OCI-LY7 (cell line): ENCODE measurements around the gene SCT. TPM values are rescaled to one million over a fixed set of nuclear protein-coding genes. Genes with fewer than 3 reads are reported as not detected.

ENCODE experiments used
- Bru-seq: library from RNA; stranded (reverse); fragments of 400-500 nt; gene quantifications from one replicate; lab custom pipeline; 2021; lab: Mats Ljungman, UMichigan
- BruChase-seq, 2 experiments: library from RNA; stranded (reverse); fragments of 400-500 nt; gene quantifications; one replicate each; lab custom pipeline; 2021; lab: Mats Ljungman, UMichigan
- BruUV-seq: library from RNA; stranded (reverse); fragments of 400-500 nt; replicated peaks from 2 replicates; lab custom pipeline; 2021; lab: Mats Ljungman, UMichigan
- CTCF ChIA-PET: fragments of 300-600 bp; sonication (Branson Sonifier 250); formaldehyde crosslinking; loops from one replicate; lab custom pipeline; 2022; ENCODE audit warnings: antibody characterized with exemption; ENCODE audit not compliant: unreplicated experiment; lab: Charles Lee
- POLR2A ChIA-PET: fragments of 300-600 bp; sonication (Branson Sonifier 250); formaldehyde crosslinking; loops from one replicate; lab custom pipeline; 2022; ENCODE audit warnings: antibody characterized with exemption; lab: Charles Lee
- DNase-seq: peaks from one replicate; pipeline ENCODE4 v3.0.0-alpha.2; 2015; ENCODE audit warnings: low spot score
- H2AFZ ChIP-seq: fragments of 200-600 bp; sonication (generic), shearing (Covaris generic); 2 replicates; pipeline ENCODE4 v1.6.1; 2014; ENCODE audit warnings: mild to moderate bottlenecking, antibody characterized with exemption, low read length, moderate library complexity
- H3K27ac ChIP-seq: fragments of 200-600 bp; sonication (generic); 2 replicates; pipeline ENCODE4 v1.5.1; 2014; ENCODE audit warnings: mixed run types, low read depth, mild to moderate bottlenecking, moderate library complexity, low read length, inconsistent platforms; ENCODE audit not compliant: poor library complexity, severe bottlenecking
- H3K36me3 ChIP-seq: fragments of 200-600 bp; sonication (generic); 2 replicates; pipeline ENCODE4 v1.6.1; 2014; ENCODE audit warnings: mild to moderate bottlenecking, antibody characterized with exemption, low read length, moderate library complexity, mixed read lengths; ENCODE audit not compliant: insufficient read depth
- H3K4me1 ChIP-seq: fragments of 200-600 bp; sonication (generic); 2 replicates; pipeline ENCODE4 v1.5.1; 2014; ENCODE audit warnings: mild to moderate bottlenecking, low read length; ENCODE audit not compliant: insufficient read depth, poor library complexity, severe bottlenecking
- H3K4me2 ChIP-seq: fragments of 200-600 bp; sonication (generic); 2 replicates; pipeline ENCODE4 v1.6.1; 2014; ENCODE audit warnings: mild to moderate bottlenecking, low read length
- H3K4me3 ChIP-seq: fragments of 200-600 bp; sonication (generic); 2 replicates; pipeline ENCODE4 v1.5.1; 2014; ENCODE audit warnings: mild to moderate bottlenecking, low read depth, low read length; ENCODE audit not compliant: poor library complexity, severe bottlenecking
- H3K79me2 ChIP-seq: fragments of 200-600 bp; sonication (generic); 2 replicates; pipeline ENCODE4 v1.6.1; 2016; ENCODE audit warnings: low read depth, mild to moderate bottlenecking, low read length, moderate library complexity, mixed read lengths; ENCODE audit not compliant: insufficient read depth
- H3K9me2 ChIP-seq: fragments of 200-600 bp; sonication (generic); 2 replicates; pipeline ENCODE4 v1.6.1; 2016; ENCODE audit warnings: mild to moderate bottlenecking, low read length, mixed read lengths; ENCODE audit not compliant: insufficient read depth
- H3K9me3 ChIP-seq: fragments of 200-600 bp; sonication (generic); 2 replicates; pipeline ENCODE4 v1.6.1; 2014; ENCODE audit warnings: mild to moderate bottlenecking, mixed run types, low read length, mixed read lengths
- H4K20me1 ChIP-seq: fragments of 200-600 bp; sonication (generic); 2 replicates; pipeline ENCODE4 v1.6.1; 2014; ENCODE audit warnings: mild to moderate bottlenecking, antibody characterized with exemption, low read length, moderate library complexity, mixed read lengths; ENCODE audit not compliant: insufficient read depth
- EZH2phosphoT487 ChIP-seq: fragments of 200-600 bp; sonication (generic); IDR thresholded peaks from 2 replicates; pipeline ENCODE4 v1.6.1; 2018; ENCODE audit warnings: low read depth, borderline replicate concordance, mild to moderate bottlenecking, mixed run types, antibody characterized with exemption, low read length, moderate library complexity, mixed read lengths
- intact Hi-C: fragments of 100-400 bp; cut with micrococcal nuclease; formaldehyde crosslinking; loops from one replicate; pipeline ENCODE4 v1.10.0; 2022; ENCODE audit not compliant: unreplicated experiment
- long read RNA-seq: library from polyadenylated mRNA; stranded (forward); transcript quantifications from one replicate; pipeline ENCODE4 v2.0.0, GENCODE V29; 2022
- total RNA-seq, 2 experiments: library from RNA; depleted of rRNA in 1 of 2; stranded (reverse); fragments of >200 nt in 1 of 2; shearing (Covaris generic) in 1 of 2; gene quantifications; 2 replicates each; pipeline ENCODE4 v1.2.3, GENCODE V29; 2014 to 2022
- TF ChIP-seq, protein P1 (sequence below): fragments of 200-600 bp; sonication (generic); conservative IDR thresholded peaks from 2 replicates; pipeline ENCODE4 v1.5.1; 2014; ENCODE audit warnings: mild to moderate bottlenecking, antibody characterized with exemption, low read length, moderate library complexity, mixed read lengths

Gene SCT
- total RNA-seq (2014; rRNA removed; shearing (Covaris generic)) (not detected in 2 replicates), total RNA-seq (2022) (not detected in 2 replicates), Bru-seq, nascent RNA (not detected), BruChase-seq, experiment 1, labeled RNA remaining after a 6-hour chase (not detected), BruChase-seq, experiment 2, labeled RNA remaining after a 2-hour chase (not detected)
- long read RNA-seq, result 0 reads

DNA sequence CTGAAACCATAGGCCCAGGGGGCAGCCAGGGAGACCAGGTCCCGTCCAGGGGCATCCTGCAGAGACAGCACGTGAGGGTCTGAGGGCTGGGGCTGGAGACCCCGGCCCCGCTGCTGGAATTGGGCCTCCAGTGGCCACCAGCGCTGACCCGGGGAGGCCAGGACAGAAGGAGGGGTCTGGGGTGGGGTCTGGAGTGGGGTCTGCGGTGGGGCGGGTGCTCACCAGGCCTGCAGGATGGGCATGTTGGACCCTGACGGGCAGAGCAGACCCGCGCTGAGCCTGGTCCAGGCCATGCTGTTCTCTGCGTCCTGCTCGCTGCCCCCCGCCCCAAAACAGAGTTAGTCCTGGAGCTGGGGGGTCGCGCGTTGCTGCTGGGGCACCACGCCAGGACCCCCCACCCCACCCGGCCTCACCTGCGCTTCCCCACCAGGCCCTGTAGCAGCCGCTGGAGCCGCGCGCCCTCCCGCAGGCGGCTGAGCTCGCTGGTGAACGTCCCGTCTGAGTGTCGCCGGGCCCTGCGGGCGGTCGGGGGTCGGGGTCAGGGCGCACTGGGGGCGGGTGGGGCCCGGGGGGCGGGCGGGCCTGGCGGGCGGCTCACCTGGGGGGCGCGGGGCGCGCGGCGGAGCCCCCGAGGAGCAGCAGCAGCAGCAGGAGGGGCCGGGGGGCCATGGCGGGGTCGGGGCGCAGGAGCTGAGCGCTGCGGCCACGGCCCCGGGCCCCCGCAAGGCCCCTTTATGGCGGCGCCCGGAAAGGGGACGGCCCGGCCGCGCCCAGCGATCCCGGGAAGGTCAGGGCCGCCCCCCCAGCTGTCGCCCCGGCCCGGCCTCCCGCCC is at the start of gene SCT:
TSS of gene SCT (minus strand) at position 707 of the 833 bp plus-strand sequence. CDS start at position 669, 38 bp downstream.
- ChIA-PET CTCF (no interaction called here), POLR2A (no interaction called here)
- intact Hi-C loops, result no loop called here
- Histone ChIP-seq H3K4me2 (no peak within 1 kb of the TSS), H3K79me2 (no peaks in the 10 kb centered on the region), H3K36me3 (no peaks in the 10 kb centered on the region), H2AFZ (no peak within 1 kb of the TSS), H3K9me2 (no peaks in the 10 kb centered on the region), H4K20me1 (no peaks in the 10 kb centered on the region), H3K4me1 (no peaks in the 10 kb centered on the region), H3K4me3 (no peak within 1 kb of the TSS), H3K27ac (no peak within 1 kb of the TSS), H3K9me3 (no peaks in the 10 kb centered on the region)
- DNase-seq, result no peak
- no TSS peak for BruUV-seq
- no peak for TF ChIP-seq EZH2phosphoT487
- TF ChIP-seq, protein P1, sequence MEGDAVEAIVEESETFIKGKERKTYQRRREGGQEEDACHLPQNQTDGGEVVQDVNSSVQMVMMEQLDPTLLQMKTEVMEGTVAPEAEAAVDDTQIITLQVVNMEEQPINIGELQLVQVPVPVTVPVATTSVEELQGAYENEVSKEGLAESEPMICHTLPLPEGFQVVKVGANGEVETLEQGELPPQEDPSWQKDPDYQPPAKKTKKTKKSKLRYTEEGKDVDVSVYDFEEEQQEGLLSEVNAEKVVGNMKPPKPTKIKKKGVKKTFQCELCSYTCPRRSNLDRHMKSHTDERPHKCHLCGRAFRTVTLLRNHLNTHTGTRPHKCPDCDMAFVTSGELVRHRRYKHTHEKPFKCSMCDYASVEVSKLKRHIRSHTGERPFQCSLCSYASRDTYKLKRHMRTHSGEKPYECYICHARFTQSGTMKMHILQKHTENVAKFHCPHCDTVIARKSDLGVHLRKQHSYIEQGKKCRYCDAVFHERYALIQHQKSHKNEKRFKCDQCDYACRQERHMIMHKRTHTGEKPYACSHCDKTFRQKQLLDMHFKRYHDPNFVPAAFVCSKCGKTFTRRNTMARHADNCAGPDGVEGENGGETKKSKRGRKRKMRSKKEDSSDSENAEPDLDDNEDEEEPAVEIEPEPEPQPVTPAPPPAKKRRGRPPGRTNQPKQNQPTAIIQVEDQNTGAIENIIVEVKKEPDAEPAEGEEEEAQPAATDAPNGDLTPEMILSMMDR, result no peak

DNA sequence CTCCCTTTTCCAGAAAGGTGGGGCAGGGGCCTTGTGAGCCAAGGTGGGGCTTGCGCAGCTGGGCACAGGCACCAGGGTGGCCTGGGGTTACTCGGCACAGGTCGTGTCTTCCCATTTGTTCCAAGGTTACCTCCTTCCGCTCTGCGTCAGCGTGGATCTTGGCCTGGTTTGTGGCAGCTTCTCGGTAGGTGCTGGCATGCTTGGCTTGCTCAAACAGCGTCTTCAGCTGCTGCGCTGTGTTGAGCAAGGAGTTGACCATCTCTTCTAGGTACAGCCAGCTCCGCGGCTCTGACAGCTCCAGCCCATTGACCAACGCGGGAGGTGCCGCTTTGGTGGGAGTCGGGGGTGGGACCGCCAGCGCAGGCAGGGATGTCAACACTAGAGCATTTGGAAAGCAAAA is 47.4 kb upstream of the SCT start:
- no peak for TF ChIP-seq EZH2phosphoT487
- TF ChIP-seq, protein P1, result no peak
- H3K4me2 ChIP-seq, result no peak overlapping the region
- H3K36me3 ChIP-seq, result peaks cover 60% of the 10 kb centered on the region
- H3K9me2 ChIP-seq, result no peaks in the 10 kb centered on the region
- no peak overlapping the region for H3K4me3 ChIP-seq
- no TSS peak for BruUV-seq
- ChIA-PET CTCF (no interaction called here), POLR2A (interaction anchor here (0.9 kb wide), 1 partner anchor 74 kb away, joined by 3 read pairs; no protein-coding TSS in a partner anchor)
- no peaks in the 10 kb centered on the region for H4K20me1 ChIP-seq
- intact Hi-C loops, result no loop called here
- H3K27ac ChIP-seq, result no peak overlapping the region
- no peak overlapping the region for H2AFZ ChIP-seq
- H3K9me3 ChIP-seq, result no peaks in the 10 kb centered on the region
- H3K4me1 ChIP-seq, result no peaks in the 10 kb centered on the region
- no peak for DNase-seq
- H3K79me2 ChIP-seq, result no peaks in the 10 kb centered on the region
